Prostate gland (tissue), 2 donors: ENCODE results near the gene LPP. TPM values are rescaled to one million over a fixed set of nuclear protein-coding genes. Genes with fewer than 3 reads are reported as not detected.

Experiments used
- DNase-seq: peaks from one replicate; pipeline ENCODE4 v3.0.0-alpha.2; 2019; ENCODE audit warnings: low spot score
- H3K27ac ChIP-seq, 2 donors: fragments of 200-600 bp; sonication (generic); 2 replicates each; pipeline ENCODE4 v1.5.1; 2017 to 2019
- H3K27me3 ChIP-seq: fragments of 200-600 bp; sonication (generic); replicated peaks from 2 replicates; pipeline ENCODE4 v1.5.1; 2019; ENCODE audit not compliant: insufficient read depth
- H3K36me3 ChIP-seq, 2 donors: fragments of 200-600 bp; sonication (generic); 1 replicate in 1 of 2; 2 replicates in 1 of 2; pipeline versions ENCODE4 v1.5.1 to v1.8.1; 2017 to 2019
- H3K4me1 ChIP-seq: fragments of 200-600 bp; sonication (generic); replicated peaks from 2 replicates; pipeline ENCODE4 v1.5.1; 2019
- H3K4me3 ChIP-seq, 2 donors: fragments of 200-600 bp; sonication (generic); 2 replicates each; pipeline ENCODE4 v1.5.1; 2017 to 2019
- H3K9me3 ChIP-seq: fragments of 200-600 bp; sonication (generic); 2 replicates; pipeline ENCODE4 v1.5.1; 2017
- CTCF ChIP-seq, 4 experiments: fragments of 200-600 bp in 2 of 4; fragments of 450-650 bp in 2 of 4; sonication (generic) in 2 of 4; IDR thresholded peaks; 1 replicate in 3 of 4; 2 replicates in 1 of 4; pipeline ENCODE4 v1.5.1; 2016 to 2019; ENCODE audit warnings: antibody characterized with exemption in 4 of 4, mild to moderate bottlenecking in 2 of 4, moderate library complexity in 2 of 4
- POLR2A ChIP-seq: fragments of 450-650 bp; IDR thresholded peaks from one replicate; pipeline ENCODE4 v1.6.1; 2016; ENCODE audit warnings: antibody characterized with exemption, mild to moderate bottlenecking
- POLR2AphosphoS5 ChIP-seq: sonication (generic); formaldehyde crosslinking; IDR thresholded peaks from one replicate; pipeline ENCODE4 v1.6.1; 2017; ENCODE audit warnings: antibody characterized with exemption
- WGBS: methylation state at CpG from one replicate; pipeline ENCODE4 v1.1.5; 2018; 5-methylcytosine and 5-hydroxymethylcytosine counted together
- intact Hi-C: fragments of 100-400 bp; cut with DNase I; formaldehyde crosslinking; loops from one replicate; pipeline ENCODE4 v1.14.2; 2022
- total RNA-seq, 2 donors: library from RNA; depleted of rRNA; stranded (reverse); fragments of >200 nt; gene quantifications; one replicate each; pipeline ENCODE4 v1.1.0, GENCODE V29; 2016

Gene LPP
- total RNA-seq, 2 donors from 2014 or later: 219 to 248 TPM

- H3K4me1 ChIP-seq: no peaks in the 10 kb centered on the region
- H3K4me3 ChIP-seq: no peak overlapping the region
- H3K27ac ChIP-seq: no peak overlapping the region
- no peaks in the 10 kb centered on the region for H3K36me3 ChIP-seq
- DNase-seq: no peak
- intact Hi-C loops: no loop called here
- H3K9me3 ChIP-seq: no peaks in the 10 kb centered on the region
- WGBS: 74% methylated on average over 5 of the region's 5 CpGs
- H3K27me3 ChIP-seq: no peaks in the 10 kb centered on the region
- TF ChIP-seq CTCF (IDR thresholded peaks at IDR 0.05): no peak
- TF ChIP-seq POLR2AphosphoS5: no peak
- no peak for TF ChIP-seq POLR2A
Measured at GRCh38 chr3:188135271-188135670, 18.7 kb upstream of the LPP start.

DNA sequence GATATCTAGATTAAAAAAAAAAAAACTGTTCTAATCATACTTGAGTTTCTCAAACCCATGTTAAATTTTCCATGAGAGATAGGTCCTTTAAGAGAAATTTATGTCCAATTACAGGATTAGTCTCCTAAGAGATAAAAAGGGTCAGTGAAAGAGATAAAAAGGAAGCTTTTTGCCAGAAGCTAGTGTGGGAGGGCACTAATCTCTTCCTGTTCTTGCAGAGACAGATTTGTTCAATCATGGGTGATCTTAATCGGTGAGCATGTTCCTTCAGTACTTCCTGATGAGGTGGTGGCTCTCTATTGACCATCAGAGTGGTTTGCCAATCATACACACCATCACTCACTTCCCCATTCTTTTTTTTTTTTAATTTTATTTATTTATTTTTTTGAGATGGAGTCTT, 16.9 kb upstream of the LPP start:
- intact Hi-C loops: no loop called here
- Histone ChIP-seq H3K36me3 (no peaks in the 10 kb centered on the region), H3K4me3 (no peak overlapping the region), H3K27me3 (no peaks in the 10 kb centered on the region), H3K9me3 (no peaks in the 10 kb centered on the region), H3K27ac (no peak overlapping the region), H3K4me1 (no peaks in the 10 kb centered on the region)
- WGBS: 40% methylated on average over 1 of the region's 1 CpG
- no peak for DNase-seq
- no peak for TF ChIP-seq POLR2AphosphoS5
- no peak for TF ChIP-seq CTCF (IDR thresholded peaks at IDR 0.05)
- TF ChIP-seq POLR2A: no peak

GRCh38 chr3:188139466-188139865, 14.5 kb upstream of the LPP start:
- intact Hi-C loops: no loop called here
- Histone ChIP-seq H3K9me3 (no peaks in the 10 kb centered on the region), H3K4me3 (no peak overlapping the region), H3K36me3 (no peaks in the 10 kb centered on the region), H3K27ac (no peak overlapping the region), H3K27me3 (no peaks in the 10 kb centered on the region), H3K4me1 (no peaks in the 10 kb centered on the region)
- no peak for DNase-seq
- TF ChIP-seq POLR2AphosphoS5 (no peak), CTCF (IDR thresholded peaks at IDR 0.05) (no peak), POLR2A (no peak)
- 96% methylated on average over 4 of the region's 4 CpGs for WGBS

DNA sequence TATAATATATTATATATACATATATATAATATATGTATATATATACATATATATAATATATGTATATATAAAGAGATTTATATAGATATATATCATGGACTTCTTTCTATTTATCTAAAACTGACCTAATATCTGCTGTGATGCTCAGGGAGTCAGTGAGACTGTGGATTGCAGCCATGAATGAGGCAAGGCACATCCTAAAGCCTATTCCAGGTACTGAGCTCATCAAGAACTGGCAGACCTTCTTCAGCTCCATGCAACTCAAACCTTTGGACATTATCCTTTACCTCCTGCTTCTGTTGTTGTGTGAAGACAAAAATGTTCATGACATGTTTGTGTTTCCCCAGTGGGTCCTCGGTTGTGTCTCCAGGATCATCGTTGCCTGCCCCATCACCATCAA, 7.7 kb upstream of the LPP start:
- Histone ChIP-seq H3K27me3 (no peaks in the 10 kb centered on the region), H3K27ac (no peak overlapping the region), H3K36me3 (no peaks in the 10 kb centered on the region), H3K9me3 (no peaks in the 10 kb centered on the region), H3K4me1 (no peaks in the 10 kb centered on the region), H3K4me3 (no peak overlapping the region)
- 89% methylated on average over 2 of the region's 2 CpGs for WGBS
- no peak for TF ChIP-seq CTCF (IDR thresholded peaks at IDR 0.05)
- TF ChIP-seq POLR2AphosphoS5: no peak
- TF ChIP-seq POLR2A: no peak
- intact Hi-C loops: no loop called here
- DNase-seq: no peak

GRCh38 chr3:188147782-188148181, 6.2 kb upstream of the LPP start:
- no peak for DNase-seq
- Histone ChIP-seq H3K9me3 (no peaks in the 10 kb centered on the region), H3K4me1 (no peaks in the 10 kb centered on the region), H3K27me3 (no peaks in the 10 kb centered on the region), H3K4me3 (no peak overlapping the region), H3K36me3 (no peaks in the 10 kb centered on the region), H3K27ac (no peak overlapping the region)
- WGBS: 88% methylated on average over 3 of the region's 3 CpGs
- intact Hi-C loops: no loop called here
- TF ChIP-seq POLR2A (no peak), POLR2AphosphoS5 (no peak), CTCF (IDR thresholded peaks at IDR 0.05) (no peak)
